ENCODE results near the gene RNF34. TPM values are rescaled to one million over a fixed set of nuclear protein-coding genes. Genes with fewer than 3 reads are reported as not detected.

RNF34 gene
- total RNA-seq, 1 donor from 2014 or later, result 51.8 TPM

- DNase-seq, result no peak
Measured at GRCh38 chr12:121440768-121441167, 40.9 kb downstream of the RNF34 start.

GRCh38 chr12:121441555-121441954, 41.6 kb downstream of the RNF34 start:
- no peak for DNase-seq

DNA sequence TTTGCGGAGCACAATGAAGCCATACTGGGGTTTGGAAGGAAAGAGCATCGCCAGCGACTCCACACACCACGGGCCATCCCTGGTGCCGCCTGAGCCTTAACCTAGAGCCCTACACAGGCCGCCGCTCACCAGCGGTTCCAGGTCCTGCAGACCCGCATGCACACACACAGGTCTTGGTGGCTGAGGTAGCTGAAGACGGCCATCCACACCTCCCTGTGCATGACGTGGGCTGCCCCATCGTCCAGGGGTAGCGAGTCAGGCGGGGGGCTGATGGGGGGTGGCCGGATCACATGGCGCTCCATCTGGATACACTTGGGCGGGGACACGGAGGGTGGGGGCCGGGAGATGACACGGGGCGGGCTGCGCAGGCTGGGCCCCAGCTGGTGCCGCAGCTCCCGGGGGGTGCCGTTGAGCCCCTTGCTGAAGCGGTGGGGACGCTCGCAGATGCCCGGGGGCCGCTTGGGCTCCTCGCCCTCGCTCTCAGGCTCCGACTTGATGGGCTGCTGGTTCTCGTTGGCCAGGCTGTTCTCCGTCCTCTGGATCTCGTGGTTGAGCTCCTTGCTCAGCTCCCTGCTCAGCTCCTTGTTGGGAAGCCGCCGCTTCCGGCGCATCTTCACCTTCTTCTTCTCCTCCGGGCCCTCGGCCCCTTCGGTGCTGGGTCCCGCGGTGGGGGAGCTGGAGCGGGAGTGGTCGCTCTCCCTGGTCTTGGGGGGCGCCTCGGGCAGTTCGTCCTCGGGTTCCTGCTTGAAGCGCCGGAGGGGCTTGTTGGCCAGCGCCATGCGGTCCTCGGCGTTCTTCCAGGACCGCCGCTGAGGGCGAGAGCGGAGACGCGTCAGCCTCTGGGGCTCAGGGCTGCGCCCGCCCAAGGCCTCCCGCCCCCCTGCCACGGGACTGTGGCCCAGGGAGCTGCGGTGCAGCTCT, 42.4 kb downstream of the RNF34 start:
- DNase-seq, result no peak

DNA sequence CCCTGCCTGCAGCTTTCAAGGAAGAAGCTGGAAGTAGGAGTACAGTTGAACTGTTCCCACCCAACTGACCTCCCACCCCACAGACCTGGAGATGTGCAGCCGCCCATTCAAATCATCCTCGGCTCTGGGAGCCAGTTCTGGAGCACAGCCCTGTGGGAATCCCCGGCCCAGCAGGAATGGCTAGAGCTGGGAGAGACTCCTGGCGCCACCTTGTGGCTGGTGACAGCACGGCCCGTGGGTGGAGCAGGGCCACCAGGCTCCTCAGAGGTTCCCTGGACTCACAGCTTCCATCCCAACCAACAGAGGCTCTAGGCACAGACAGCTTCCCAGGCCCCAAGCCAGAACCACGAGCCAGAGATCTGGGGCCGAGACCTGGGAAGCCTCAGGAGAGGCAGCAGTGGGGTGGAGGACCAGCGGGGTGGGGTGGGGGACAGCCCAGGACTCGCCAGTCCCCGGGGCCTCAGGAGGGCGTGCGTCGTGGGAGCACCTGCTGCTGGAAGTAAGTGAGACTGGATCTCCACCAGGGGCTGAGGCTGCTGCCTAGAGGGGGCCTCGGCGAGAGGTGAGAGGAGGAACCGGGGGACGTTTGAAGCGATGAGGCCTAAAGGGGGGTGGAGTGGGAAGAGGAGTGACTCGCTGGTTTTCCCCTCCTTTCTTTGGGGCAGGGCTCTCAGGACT, 43.4 kb downstream of the RNF34 start:
- DNase-seq, result peak; percentile 86

DNA sequence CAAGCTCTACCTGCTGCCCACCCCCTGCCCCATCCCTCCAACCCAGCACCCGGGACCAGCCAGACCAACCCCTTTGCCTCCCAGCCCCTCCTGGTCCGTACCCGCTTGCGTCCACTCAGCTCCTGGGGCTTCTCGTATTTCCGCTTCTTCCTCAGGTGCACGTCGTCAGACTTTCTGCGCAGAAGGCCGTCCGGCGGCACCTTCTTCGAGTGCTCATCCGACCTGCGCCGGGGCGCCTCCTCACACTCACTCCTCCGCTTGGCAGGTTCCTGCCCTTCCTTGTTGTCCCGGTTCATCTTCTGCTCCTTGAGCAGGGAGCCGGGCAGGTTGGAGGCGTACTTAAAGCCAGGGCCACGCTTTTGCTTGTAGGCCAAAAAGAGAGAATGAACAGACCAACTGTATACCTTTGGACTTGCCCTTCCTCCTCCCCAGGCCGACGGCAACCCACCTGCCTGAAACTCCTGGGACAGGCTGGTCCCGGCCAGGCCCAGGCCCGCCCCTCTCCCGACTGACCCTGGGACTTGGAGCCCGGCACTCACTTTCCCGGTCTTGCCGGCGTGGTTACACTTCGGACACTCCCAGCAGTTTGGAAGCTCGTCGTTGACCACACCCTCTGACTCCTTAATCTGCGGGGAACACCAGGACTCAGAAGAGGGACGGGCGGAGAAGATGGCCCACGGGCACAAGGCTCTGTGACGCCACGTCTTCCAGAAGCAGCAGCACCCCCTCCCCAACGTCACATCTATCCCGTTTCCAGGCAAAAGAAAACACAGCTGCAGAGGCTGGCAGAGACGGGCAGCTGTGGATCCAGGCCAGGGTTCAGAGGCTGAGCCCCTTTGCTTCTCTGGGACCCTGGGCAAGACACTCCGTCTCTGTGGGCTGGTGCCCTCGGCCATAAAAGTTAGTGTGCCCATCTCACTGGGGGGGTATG, 44.3 kb downstream of the RNF34 start:
- DNase-seq, result peak; percentile 81

DNA sequence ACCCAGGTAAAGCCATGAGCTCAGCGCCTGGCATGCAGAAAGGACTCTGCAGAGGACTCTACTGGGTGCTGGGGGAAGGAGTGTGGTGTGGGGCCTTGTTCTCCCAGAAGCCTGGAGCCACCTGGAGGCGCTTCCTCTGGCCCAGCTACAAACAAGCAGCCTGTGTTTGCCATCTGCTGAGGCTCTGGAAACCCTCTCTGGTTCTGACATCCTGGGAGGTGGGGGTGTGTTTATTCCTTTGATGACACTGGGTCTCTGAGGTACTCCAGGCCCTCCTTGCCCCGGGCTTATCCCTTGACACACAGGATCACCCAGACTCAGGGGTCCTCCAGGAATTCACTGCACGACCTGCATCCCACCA, 44.9 kb downstream of the RNF34 start:
- DNase-seq, result no peak

DNA sequence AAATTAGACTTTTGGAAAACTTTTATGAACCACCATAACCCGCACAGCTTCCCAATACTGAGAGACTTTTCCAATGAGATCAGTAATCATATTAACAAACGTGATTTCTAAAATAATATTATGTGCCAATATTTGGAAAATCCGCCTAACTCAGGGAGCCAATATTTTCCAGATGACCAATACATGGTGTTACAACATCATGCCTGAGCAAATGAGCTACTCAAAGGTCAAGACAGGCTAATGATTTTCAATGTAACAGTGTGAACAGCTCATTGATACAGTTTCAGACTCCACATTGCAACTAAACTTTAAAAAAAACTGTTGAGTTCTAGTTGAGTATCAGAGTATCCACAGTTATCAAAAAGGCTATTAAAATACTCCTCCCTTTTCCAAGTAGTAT, 46.8 kb downstream of the RNF34 start:
- DNase-seq, result no peak

DNA sequence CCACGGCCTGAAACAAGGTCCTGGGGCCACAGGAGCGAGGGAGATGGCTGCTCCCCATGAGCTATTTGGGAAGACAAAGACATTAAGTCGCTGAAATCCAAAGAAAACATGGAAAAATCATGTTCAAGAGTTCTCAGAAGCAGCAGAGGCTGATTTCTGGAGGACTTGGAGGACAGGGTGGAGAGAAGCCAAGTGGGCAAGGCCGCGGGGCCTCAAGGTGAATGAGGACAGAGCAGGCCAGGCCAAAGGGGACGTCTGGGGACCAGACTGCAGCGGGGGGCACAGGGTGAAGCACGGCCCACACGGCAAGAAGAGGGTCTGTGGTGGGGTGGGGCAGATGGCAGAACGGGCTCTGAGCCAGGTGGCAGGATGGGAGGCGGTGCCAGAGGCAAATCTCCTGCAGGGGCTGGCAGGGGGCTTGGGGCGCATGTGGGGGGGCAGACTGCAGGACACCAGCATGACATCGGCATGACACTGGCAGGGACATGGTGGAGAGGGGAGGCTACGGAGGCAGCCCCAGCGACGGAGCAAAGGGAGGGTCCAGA, 48.9 kb downstream of the RNF34 start:
- DNase-seq, result no peak

DNA sequence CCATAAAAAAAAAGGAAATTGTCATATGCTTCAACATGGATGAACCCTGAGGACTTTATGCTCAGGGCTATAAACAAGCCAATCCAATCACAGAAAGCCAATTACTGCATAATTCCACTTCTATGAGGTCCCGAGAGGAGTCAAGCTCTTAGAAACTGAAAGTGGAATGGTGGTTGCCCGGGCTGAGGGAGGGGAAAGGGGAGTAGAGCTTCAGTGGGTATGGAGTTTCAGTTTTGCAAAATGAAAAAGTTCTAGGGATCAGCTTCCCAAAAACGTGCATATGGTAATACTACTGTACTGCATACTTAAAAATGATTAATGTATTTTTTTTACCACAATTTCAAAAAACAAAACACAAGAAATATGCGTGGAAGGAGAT, 52.0 kb downstream of the RNF34 start:
- no peak for DNase-seq

- DNase-seq, result no peak
Measured at GRCh38 chr12:121452340-121452984, 52.5 kb downstream of the RNF34 start.

- DNase-seq, result no peak
Measured at GRCh38 chr12:121452985-121453360, 53.1 kb downstream of the RNF34 start.

- no peak for DNase-seq
Measured at GRCh38 chr12:121453629-121454028, 53.7 kb downstream of the RNF34 start.

DNA sequence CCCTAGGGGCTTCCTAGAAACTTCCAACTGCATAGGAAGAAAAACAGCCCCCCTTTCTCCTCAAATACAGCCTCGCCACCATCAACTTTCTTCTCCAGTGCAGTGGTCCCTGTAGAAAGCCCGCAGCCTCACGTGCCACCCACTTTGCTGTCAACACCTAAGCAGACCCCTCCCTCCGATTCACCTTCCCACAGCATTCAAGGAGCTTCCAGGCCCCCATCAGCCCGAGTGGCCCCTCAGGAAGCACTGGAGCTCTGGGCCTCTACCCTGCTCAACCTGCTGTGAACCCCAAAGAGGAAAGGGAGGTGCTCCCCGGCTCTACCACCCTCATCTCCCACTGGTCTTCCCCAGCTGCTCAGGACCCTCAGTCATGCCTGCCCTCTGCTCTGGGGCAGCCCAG, 55.0 kb downstream of the RNF34 start:
- no peak for DNase-seq

DNA sequence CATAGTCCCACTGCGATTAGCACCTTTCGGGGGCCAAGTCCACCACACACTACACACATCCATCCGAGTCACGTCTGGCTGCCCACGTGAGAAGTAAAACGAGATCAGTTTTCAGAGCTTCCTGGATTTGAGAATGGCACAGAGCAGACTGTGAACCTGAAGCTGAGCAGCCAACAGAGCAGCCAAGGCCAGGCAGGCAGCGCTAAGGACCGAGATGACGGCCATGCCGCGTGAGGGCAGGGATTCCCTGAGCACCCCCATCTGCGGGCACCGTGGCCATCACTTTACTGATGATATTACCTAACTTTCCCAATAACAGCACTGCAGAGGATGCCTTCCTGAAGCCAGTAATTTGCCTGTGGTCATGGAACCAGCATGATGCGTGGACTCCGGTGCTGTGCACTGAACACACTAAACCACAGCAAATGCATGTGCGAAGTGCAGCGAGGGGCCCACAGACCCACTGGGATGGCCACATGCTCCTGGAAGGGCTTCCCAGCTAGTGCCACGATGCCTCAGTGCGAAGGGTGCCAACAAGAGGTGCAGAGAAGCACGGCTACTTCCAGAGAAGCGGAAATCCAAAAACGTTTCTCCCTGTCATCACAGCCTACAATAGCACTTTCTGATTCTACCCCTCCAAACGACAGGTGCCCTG, 56.0 kb downstream of the RNF34 start:
- no peak for DNase-seq

- no peak for DNase-seq
Measured at GRCh38 chr12:121456551-121456950, 56.6 kb downstream of the RNF34 start.

DNA sequence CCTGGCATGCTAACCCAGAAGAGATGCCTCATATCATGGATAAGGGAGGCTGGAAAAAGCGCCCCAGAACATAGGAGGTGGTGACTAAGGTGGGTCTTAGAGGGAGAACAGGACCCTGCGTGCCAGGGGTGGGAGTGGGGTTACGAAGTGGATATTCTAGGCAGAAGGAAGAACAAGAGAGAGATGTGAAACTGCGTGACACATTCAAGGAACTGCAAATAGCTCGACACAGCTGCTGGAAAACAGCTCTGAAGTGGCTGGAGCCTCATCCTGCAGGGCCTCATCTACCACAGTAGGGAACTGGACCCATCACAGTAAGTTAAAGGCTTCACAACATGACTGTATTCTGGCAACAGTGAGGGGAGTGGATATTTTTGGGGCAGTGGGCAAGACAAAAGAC, 61.1 kb downstream of the RNF34 start:
- peak; percentile 32 for DNase-seq

DNA sequence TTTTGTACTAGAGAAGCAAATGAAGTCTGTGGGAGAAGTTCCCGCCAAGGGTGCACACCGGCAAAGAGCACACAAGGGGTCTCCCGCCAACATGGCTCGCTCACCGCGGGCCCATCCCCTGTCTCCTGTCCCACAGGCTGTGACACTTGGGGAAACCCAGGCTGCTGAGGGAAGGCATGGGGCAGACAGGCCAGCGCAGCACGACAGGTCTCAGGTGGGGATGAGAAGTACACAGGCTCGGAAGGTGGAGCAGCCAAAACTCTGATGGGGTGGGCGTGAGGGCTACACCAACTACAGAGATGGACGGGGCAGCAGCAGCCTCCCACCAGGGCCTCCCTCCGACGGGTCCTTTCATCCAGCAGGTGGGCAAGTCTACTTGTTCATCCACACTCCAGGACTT, 64.4 kb downstream of the RNF34 start:
- no peak for DNase-seq

DNA sequence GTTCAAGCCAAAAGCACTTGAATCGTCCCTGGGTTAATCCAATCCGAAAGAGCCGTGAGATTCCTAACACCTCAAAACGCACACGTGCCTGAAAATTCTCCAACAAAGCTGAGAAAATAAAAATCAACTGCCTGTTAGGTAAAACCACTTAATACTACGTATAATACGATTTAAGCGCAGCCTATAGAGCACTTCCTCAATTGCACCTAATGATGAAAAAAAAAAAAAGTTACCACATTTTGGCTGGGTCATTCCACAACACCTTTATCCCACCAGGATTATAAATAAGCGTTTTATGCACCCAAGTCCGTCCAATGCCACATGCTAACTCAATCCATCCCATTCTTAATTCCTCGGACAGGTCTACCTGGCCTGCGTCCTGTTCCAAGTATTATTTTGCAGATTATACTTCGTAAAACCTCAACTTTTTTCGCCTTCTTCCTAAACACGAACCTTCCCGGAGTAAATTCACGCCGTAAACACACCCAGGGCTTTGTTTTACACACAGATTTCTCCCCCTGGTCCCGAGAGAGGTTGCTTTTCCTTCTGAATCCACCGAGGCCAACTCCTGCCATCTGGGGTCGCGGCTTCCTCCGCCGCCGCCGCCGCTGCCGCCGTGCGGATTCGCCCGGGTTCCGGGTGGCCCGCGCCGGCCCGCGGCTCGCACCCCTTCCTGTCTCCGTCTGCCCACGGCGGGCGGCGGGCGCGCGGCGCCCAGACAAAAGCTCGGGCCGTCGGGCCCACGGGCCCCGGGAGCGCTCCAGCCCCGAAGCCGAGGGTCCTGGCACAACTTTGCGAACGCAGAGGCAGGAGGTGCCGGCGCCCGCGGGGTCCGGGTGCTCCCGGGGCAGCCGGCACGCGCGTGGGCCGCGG, 66.2 kb downstream of the RNF34 start:
- peak; percentile 26 for DNase-seq

GRCh38 chr12:121466794-121467637, 67.1 kb downstream of the RNF34 start:
- peak; percentile 94 for DNase-seq

Measured in tongue (tissue), 2 donors.